Cardiac fibroblast (primary cell): ENCODE results near the gene OR5K2.
A peak's percentile ranks its signal among the peaks of the same experiment; 100 is the strongest.

ENCODE experiments used
- DNase-seq, 2 donors: peaks; one replicate each; pipeline versions ENCODE4 v3.0.0 to v3.0.0-alpha.2; 2010; ENCODE audit warnings: low read depth in 2 of 2
- H3K4me3 ChIP-seq, 2 donors: replicated peaks in 1 of 2; 1 replicate in 1 of 2; 2 replicates in 1 of 2; pipeline ENCODE4 v1.5.1; 2011; ENCODE audit warnings: low read depth in 2 of 2, low read length in 2 of 2, mild to moderate bottlenecking in 2 of 2, moderate library complexity in 1 of 2
- TF ChIP-seq, protein P1 (sequence below): IDR thresholded peaks from one replicate; pipeline ENCODE4 v1.5.1; 2011; ENCODE audit warnings: low read depth, mild to moderate bottlenecking, low read length, inconsistent platforms

Gene OR5K2

DNA sequence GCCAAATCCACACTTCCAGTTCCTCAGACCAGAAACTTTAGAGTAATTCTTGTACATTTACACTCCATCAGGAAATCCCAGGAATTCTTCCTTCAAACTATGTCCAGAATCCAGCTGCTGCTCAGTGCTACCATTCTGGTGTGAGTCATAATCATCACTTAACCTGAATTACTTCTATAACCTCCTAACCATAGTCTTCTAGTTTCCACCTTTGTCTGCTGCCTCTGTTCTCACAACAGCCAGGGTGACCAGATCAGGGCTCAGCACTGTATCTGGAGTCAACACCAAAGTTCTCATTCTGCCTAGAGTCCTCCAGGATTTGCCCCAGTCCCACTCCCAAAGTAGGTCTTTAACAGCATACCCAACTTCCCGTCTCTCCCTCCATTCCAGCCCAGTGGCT lies 21.9 kb downstream of the OR5K2 start:
- peak in 1 of 2 donors; percentile 5 for DNase-seq
- TF ChIP-seq, protein P1, sequence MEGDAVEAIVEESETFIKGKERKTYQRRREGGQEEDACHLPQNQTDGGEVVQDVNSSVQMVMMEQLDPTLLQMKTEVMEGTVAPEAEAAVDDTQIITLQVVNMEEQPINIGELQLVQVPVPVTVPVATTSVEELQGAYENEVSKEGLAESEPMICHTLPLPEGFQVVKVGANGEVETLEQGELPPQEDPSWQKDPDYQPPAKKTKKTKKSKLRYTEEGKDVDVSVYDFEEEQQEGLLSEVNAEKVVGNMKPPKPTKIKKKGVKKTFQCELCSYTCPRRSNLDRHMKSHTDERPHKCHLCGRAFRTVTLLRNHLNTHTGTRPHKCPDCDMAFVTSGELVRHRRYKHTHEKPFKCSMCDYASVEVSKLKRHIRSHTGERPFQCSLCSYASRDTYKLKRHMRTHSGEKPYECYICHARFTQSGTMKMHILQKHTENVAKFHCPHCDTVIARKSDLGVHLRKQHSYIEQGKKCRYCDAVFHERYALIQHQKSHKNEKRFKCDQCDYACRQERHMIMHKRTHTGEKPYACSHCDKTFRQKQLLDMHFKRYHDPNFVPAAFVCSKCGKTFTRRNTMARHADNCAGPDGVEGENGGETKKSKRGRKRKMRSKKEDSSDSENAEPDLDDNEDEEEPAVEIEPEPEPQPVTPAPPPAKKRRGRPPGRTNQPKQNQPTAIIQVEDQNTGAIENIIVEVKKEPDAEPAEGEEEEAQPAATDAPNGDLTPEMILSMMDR: no peak
- no peak overlapping the region for H3K4me3 ChIP-seq

DNA sequence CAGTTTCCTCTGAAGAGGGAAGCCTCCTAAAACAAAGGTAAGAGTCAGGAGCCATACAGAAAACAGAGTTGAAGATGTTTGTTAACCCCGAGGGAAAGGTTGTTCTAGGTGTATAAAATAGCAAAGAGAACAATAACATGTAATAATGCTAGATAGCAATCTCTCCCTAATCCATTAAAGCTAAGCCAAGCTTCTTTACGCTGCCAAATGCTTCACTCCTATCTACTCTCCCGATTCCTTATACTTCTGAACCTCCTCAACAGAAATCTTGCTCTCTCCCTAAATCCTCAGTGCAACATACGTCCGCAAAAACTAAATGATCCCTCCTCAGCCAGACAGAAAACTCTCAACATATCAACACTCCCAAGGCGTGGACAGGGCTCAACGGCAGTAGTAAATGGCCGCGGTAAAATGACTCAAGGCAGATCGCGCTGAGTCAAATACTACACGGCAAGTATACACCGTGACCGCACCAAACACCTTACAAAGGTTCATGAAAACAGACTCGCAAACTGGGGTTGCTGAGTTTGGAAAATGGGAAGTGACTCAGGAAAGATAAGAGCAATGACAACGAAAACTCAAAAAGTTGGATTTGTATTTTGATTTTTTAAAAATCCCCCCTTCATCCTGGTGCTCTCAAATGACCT lies 24.5 kb downstream of the OR5K2 start:
- peak overlapping the region; percentile 73 to 83 for H3K4me3 ChIP-seq
- peak; percentile 54 to 76 for DNase-seq
- TF ChIP-seq, protein P1: no peak

DNA sequence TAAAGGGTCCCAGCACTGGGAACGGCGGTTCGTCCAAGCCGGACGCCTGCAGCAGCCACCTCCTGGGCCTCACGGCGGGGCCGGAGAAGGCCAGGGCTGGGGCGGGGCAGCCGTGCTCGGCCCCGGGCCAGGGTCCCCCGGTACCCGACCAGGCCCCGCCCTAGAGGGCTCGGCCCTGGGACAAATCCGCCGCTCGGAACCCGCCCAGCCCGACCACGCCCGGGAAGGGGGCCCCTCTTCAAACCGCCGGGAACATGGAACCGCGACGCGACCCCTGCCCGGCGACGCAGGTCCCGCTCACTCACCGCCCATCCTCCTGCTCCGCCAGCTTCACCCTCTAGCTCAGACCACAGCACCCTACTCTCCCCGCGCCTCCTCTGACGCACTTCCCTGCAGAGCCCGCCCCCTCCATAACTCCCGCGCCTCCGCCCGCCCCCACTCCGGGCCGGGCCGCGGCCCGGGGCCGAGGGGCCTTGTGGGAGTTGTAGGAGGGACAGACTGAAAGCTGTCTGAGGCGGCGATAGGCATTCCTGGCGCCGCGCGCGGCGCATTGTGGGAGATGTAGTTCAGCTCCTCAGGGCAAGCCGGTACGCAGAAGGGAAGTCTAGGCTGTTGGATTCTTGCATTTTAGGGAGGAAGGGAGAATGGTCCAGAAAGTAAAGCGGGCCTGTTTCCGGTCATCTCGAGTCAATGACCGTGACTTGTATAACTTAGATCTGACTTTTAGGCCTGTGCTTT lies 25.2 kb downstream of the OR5K2 start, which contains the start of gene CLDND1:
CLDND1 (minus strand) TSS at position 359 of the 738 bp plus-strand sequence. CDS start 1,478 bp downstream, outside the sequence.
- TF ChIP-seq, protein P1: no peak
- H3K4me3 ChIP-seq: peak within 1 kb of the TSS; percentile 73 to 83
- peak; percentile 97 to 98 for DNase-seq

DNA sequence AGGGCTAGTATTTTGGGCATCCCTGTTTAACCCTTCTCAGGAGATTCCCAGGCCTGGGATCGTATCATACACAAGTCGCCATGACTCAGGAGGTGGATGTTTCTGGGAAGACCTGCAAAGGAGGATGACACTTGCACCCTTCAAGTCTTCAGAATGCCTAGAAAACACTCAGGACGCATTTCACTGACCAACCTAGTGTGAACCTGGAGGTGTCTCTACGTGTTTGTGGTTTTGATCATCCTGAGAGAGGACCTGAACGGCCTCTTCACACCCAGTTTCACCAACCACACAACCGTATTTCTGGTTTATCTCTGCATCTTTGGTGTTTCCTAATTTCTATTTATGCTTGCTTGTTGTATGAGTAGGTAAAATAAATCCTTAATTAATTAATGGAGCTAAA lies 28.0 kb downstream of the OR5K2 start:
- no peak overlapping the region for H3K4me3 ChIP-seq
- TF ChIP-seq, protein P1: no peak
- DNase-seq: no peak

DNA sequence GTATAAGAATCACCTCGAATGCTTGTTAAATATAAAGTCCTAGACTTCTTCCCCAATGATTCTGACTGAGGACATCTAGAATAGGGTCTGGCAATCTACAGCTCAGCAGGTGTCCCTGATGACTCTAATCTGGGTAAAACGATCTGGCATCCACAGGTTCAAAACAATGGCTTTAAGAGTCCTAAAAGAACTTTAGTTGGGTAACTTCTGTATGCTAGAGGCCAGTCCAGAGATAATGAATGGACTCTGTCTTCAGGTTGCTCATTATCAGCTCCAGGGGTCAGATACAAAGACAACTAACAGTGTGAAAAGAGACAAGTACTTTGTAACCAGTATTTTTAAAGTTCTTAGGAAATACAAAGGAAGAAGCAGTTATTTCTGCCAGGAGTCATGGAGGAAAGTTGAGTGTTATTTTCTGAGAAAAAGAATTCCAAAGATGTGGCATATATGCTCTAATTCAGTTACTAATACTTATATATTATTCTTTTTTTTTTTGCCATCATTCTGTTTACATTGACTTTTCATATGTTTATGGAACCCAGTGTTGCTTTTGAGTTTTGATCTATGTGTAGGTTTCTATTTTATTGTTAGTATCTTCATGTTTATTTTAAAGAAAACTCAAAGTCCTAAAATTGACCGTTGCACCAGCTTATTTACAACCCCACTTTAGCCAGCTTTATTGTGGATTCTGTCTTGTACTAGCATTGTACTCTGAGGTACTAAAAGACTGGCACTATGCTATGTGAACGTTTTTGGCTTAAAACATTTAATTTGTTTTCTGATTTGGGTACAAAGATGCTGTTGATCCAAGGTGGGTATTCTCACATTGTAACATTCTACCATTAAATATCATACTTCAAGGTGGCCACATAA lies 31.2 kb downstream of the OR5K2 start:
- TF ChIP-seq, protein P1: no peak
- H3K4me3 ChIP-seq: no peak overlapping the region
- DNase-seq: no peak

DNA sequence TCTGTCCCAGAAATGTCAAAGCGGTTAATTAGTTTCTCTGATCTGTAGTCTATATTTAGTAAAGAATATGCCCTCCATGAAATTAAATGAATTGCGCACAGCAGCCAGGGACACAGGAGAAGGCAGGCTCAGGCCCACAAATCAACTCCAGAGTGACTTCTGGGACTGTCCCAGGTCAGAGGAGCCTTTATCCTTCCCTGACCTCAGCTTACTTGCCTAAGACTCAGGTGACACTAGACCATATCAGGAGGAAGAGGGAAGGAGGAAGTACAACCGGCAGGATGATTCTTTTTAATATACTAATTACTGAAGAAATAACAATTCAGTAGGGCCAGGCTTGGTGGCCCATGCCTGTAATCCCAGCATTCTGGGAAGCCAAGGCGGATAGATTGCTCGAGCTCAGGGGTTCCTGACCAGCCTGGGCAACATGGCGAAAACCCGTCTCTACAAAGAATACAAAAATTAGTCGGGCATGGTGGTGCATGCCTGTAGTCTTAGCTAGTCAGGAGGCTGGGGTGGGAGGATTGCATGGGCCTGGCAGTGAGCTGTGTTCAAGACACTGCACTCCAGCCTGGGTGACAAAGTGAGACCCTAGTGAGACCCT lies 32.5 kb downstream of the OR5K2 start:
- H3K4me3 ChIP-seq: no peak overlapping the region
- TF ChIP-seq, protein P1: no peak
- no peak for DNase-seq
